ENCODE data around the gene SLC9A9.

Gene SLC9A9

GRCh38 chr3:143343944-143344343, 504.3 kb downstream of the SLC9A9 start:
- no peak for DNase-seq

DNA sequence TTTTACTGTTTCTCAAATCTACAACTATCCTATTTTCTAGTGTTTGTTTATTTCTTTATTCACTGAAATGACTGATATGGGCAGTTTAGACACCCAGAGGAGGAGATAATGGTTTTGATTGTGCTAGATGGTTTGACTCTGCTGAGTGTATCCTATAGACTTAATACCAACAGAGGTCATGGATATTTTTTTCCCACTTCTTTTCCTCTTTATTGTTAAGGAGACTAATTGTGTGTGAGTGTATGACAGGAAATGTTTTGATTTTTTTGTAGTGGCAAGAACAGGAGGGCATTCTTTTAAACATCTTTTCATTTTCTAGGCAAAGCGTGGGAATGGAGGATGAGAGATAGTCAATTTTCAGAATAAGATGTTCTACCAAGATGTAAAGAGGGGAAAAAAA, 505.2 kb downstream of the SLC9A9 start:
- no peak for DNase-seq

DNA sequence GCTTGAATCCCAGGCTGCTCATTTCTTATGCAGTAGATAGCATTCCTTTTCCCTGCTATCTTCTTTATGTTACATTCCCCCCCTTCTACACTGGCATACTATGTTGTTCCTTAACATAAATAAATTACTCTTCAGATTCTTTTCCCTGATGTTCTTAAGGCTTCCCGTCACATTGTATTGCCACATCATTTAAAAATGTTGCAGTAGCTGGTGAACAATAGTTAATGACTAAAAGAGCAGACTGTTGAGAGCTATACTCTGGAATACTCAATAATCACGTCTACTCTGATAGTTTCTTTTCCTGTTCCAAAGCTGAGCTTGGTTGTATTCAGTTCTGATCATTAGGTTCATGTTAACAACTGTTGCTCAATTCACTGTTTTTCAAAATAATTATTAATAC, 508.8 kb downstream of the SLC9A9 start:
- DNase-seq, result no peak

- DNase-seq, result no peak
Measured at GRCh38 chr3:143337387-143337786, 510.9 kb downstream of the SLC9A9 start.

DNA sequence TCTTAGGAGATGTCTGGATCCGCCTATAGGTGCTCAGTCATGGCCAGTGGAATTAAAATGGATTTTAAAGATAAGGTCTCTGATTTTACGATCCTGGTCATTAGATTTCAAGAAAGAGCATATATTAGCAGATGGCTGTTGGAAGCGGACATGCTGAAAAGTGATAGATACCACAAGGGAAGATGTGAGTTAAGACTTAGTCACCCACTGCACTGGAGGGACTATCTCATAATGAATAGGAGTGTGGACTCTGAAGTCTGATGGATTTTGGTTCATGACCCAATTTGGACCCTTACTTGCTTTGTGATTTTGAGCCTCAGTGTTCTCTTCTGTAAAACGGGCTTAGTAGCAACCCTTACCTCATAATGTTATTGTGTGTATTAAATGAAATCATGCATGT, 514.0 kb downstream of the SLC9A9 start:
- no peak for DNase-seq

GRCh38 chr3:143333367-143333766, 514.9 kb downstream of the SLC9A9 start:
- no peak for DNase-seq

DNA sequence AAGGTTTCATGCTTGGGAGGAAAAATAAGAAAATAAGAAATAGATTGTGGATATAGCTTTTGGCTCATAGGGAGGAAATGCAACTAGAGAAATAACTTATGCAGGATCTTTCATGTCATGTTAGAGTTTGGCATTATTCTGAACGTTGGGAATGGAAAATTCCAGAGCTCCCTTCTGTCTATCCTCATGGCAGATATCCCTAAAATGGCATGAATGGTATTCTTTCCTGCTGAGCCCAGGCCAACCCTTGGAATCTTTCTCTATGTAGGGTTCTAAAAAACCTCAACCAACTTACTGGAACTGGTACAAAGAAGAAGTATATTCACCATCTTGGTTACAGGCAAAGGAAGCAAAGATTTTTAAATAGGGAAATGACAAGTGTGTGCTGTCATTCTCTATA, 516.2 kb downstream of the SLC9A9 start:
- DNase-seq, result no peak

DNA sequence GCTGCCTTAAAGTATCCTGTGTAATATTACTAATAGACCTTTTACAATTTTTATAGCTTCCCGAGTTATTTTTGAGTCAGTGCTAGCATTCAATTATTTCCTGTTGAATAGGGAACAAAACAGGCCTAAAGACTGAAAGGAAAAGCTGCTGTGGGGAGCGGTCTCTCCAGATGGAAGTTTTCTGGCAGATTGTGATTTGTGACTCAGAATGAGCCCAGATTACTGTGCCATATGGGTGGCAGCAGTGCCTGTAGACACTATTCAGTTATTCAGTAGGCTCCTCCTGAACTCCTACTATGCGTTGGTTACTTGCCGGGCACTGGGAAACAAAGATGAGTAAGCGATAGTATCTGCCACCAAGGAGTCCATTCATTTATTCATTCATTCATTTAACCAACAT, 516.9 kb downstream of the SLC9A9 start:
- DNase-seq, result no peak

DNA sequence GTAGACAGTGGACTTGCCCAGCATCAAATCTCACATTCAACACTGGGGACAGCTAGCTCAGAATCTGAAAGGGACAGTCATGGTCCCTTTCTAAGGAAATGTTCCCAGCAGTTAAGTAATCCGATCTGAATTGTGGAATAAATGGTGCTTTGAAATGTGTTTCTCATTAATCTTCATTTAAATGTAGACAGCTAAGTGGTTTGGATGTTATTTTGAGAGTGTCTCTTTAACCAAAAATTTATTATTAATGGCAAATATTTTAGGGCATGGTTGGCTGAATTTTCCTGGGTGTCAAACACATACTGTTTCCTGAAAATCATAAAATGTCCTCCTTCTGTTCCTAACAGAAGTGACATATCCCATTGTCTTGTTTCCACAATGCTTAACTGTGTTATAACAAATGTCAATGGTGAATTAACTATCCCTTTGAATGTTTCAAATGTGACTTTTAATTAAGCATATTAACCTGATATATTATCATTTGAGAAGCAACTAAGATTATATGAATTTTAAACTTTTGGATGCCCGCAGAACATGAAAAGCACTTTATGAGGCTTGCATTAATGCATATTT, 517.9 kb downstream of the SLC9A9 start:
- no peak for DNase-seq

- no peak for DNase-seq
Measured at GRCh38 chr3:143329567-143330211, 518.6 kb downstream of the SLC9A9 start.

GRCh38 chr3:143328451-143328850, 519.8 kb downstream of the SLC9A9 start:
- DNase-seq, result no peak

DNA sequence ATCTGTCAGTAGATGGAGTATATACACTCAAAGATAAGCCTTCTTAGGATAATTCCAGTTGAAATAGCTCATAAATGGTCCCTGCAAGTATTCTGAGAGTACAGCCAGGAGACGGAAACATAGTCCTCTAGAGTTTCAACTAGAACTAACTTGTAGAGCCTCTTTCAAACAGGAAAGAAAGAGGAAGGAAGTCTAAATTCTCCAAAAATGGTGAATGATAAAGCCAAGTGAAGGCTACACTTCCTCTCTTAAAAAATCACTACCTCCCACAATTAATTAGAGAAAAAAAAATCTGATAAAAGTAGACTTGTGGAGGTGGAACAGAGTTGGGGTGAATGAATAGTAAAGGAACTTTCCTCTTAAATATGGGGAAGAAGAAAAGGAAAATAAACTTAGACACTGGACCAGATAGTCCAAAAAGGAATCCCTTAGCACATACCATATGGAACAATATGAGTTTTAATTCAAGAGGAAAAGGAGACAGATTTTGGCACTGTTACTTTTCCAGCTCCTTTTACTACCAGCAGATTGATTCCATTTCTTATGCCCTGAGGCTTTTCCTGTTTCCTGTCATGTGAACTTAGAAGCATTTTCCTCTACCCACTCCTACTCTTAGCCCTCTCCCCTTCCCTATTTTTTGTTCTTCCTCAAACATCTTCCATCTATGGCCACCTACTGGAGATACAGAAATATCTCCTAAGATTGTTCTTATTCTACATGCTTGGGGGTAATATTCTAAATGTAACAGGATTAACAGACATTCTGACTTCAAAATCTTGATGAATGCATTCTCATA, 521.1 kb downstream of the SLC9A9 start:
- DNase-seq, result no peak

- DNase-seq, result no peak
Measured at GRCh38 chr3:143321058-143321769, 527.1 kb downstream of the SLC9A9 start.

DNA sequence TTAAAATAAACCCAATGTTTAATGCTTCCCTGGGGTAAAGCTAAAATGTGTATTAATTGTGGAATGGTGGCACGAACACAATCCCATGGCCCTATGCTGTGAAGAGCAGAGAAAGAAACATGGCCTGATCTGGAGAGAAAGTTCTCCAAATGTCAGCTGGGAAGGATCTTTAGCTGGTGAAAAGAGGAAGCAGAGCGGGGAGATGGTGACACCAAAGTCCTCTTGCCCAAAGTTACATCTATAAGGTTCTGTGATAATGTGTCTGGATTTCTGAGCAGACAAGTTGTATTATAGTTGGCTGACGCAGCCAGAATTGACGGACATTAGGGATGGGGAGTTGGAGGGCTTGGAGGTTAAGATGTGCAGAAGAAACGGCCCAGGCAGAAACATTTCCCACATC, 532.5 kb downstream of the SLC9A9 start:
- DNase-seq, result no peak

DNA sequence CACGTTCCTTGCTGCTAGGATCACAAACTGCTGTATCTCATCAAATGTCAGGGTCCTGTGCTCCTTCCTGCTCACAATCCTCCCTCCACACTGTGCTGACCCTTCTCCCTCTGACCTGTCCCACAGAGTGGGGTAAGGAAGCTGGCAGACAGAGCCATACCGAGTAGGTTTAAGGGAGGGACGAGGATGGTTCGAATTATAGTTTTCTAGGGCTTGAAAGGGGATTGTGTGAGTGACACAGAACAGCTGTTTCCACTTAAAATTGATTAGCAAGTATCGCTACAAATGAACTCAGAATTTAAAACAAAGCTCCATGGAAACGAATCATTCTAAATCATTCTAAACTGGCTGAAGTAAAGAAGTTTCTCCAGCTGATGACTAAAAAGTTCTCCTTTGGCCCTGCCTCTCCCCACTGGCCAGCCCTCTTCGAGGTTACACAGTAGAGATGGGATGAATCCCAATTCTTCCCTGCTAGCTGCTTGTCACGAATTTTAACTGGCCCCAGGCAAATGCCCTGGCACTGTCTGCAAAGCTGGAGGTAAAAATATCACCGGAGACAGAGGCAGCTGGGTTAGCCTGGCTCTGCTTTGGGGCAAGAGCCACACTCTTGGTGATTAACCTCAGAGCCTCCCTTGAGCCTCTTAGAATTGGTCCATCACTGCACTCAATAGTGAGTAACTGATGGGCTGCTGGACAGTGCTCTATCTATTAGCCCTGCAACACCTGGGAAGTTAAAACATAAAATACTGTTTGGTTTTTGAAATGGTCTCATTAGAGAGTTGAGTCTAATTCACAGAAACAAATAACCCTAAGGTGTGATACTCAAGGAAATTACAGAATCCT, 533.8 kb downstream of the SLC9A9 start:
- DNase-seq, result no peak

DNA sequence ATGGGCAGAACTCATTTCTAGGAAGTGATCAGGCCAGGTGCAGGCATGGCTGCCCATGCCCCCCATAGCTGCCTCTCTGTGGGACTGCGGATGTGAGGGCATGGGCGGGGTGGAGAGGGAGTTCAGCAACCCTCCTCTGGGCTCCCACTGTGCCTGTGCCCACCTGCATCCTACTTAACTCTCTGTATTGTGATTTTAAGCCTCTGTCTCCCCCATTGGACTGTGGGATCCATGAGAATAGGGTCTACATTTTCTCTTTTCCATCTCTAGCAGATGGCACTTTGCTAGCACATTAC, 534.4 kb downstream of the SLC9A9 start:
- no peak for DNase-seq

GRCh38 chr3:143313025-143313892, 535.0 kb downstream of the SLC9A9 start:
- DNase-seq, result no peak

GRCh38 chr3:143311096-143311495, 537.2 kb downstream of the SLC9A9 start:
- no peak for DNase-seq

DNA sequence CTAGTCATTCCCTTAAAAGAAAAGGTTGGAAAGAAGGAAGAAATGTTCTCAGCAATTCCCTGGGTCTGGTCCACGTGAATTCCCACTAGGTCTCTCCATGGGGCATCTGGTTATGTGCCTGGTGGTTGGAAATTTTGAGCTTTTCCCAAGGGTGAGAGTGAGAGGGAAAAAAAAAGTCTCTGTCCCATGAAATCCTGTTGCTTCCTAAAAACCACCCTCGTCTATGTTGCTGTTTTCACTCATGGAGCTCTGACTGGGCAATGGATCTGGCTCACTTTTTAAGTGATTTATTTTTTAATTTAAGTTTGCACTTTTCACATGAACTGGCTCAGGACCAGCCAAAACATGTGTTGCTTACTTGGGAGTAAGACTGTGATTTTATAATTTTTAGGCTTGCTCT, 538.6 kb downstream of the SLC9A9 start:
- no peak for DNase-seq

DNA sequence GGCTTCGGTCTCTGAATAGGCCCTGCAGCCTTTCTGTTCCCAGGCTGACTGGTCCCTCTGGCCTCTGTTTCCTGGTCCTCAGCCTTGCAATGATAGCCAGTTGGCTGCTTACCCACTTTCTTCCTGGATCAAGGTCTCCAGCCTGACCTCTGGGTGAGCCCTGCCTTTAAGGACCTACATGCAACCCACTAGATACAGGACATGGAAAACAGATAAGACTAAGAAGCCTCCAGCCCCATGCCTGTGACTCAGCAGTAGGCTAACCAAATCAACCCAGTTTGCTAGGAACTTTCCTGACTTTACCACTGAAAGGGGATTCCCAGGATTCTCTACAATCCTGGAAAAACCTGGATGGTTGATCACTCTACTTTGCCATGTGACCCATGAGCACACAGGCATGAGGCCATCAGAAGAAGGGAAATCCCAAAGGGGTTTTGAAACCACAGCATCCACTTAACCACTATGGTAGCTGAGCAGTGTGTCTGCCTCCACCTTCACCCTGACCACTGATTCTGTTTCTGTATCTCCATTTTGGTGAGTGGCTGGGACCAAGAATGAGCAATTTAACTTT, 540.6 kb downstream of the SLC9A9 start:
- DNase-seq, result no peak

DNA sequence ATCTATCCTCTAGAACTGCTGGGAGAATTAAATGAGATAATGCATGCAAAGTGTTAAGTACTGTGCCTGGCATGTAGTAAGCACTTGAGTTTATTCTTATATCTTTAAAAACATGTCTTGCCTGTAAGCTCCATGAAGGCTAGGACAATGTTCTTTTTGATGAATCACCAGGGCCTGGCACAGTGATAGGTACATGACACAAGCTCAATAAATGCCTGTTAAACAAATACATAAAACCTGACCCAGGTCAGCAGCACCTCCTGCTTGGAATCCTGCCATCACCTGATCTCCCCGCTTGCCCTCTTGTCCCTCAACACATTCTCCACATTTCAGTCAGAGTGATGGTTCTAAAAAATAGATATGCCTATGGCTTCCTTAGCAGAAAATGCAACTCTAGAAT, 541.9 kb downstream of the SLC9A9 start:
- DNase-seq, result no peak
